Measurements from ENCODE around the gene FAM131A. TPM values are rescaled to one million over a fixed set of nuclear protein-coding genes. Genes with fewer than 3 reads are reported as not detected.

FAM131A gene
- polyA plus RNA-seq, 1 donor from 2014 or later, result 141 TPM

- no peaks in the 10 kb centered on the region for H3K79me2 ChIP-seq (replicated peaks; ENCODE audit: insufficient read depth, low read length)
- H3K9me2 ChIP-seq (ENCODE audit: insufficient read depth, low read length), result no peaks in the 10 kb centered on the region
- H3K27me3 ChIP-seq (ENCODE audit: insufficient read depth, low read depth, low read length), result peaks cover 33% of the 10 kb centered on the region
- H3K36me3 ChIP-seq (ENCODE audit: insufficient read depth, low read length), result no peaks in the 10 kb centered on the region
- no peak overlapping the region for H3K27ac ChIP-seq (ENCODE audit: low read length)
- TF ChIP-seq MXI1 (conservative IDR thresholded peaks at IDR 0.05; ENCODE audit: poor library complexity, severe bottlenecking) (no peak), TAF1 (IDR thresholded peaks at IDR 0.05; ENCODE audit: low read depth) (no peak), CTCF (IDR thresholded peaks at IDR 0.05; ENCODE audit: poor library complexity, severe bottlenecking) (no peak), POLR2AphosphoS5 (IDR thresholded peaks at IDR 0.05) (no peak), RAD21 (conservative IDR thresholded peaks at IDR 0.05) (no peak), EZH2 (IDR thresholded peaks at IDR 0.05; ENCODE audit: borderline replicate concordance, insufficient read depth, low read length, poor library complexity, severe bottlenecking) (no peak), SMC3 (conservative IDR thresholded peaks at IDR 0.05; ENCODE audit: poor library complexity) (no peak), REST (IDR thresholded peaks at IDR 0.05; ENCODE audit: borderline replicate concordance) (no peak), EP300 (conservative IDR thresholded peaks at IDR 0.05; ENCODE audit: poor library complexity, severe bottlenecking) (no peak)
- no peak overlapping the region for H3K4me2 ChIP-seq (ENCODE audit: low read length)
- no peaks in the 10 kb centered on the region for H3F3A ChIP-seq (ENCODE audit: insufficient read depth, low read length, poor library complexity, severe bottlenecking)
- no peak overlapping the region for H3K9ac ChIP-seq (ENCODE audit: low read length)
- no peak overlapping the region for H2AFZ ChIP-seq (ENCODE audit: low read depth, low read length)
- no peak overlapping the region for H3K4me3 ChIP-seq (ENCODE audit: low read length)
- no peaks in the 10 kb centered on the region for H3K9me3 ChIP-seq (ENCODE audit: low read length)
- H4K20me1 ChIP-seq (ENCODE audit: insufficient read depth), result no peaks in the 10 kb centered on the region
These were observed 40.0 kb downstream of the FAM131A start for GRCh38 chr3:184377374-184377773.

GRCh38 chr3:184377882-184378445, 40.6 kb downstream of the FAM131A start, which contains the start of gene THPO:
THPO (minus strand) TSS chr3:184378207; CDS start chr3:184376259, 1,948 bp downstream.
- H4K20me1 ChIP-seq (ENCODE audit: insufficient read depth), result no peaks in the 10 kb centered on the region
- peaks cover 38% of the 10 kb centered on the region for H3K27me3 ChIP-seq (ENCODE audit: insufficient read depth, low read depth, low read length)
- no peaks in the 10 kb centered on the region for H3K79me2 ChIP-seq (replicated peaks; ENCODE audit: insufficient read depth, low read length)
- no peaks in the 10 kb centered on the region for H3K36me3 ChIP-seq (ENCODE audit: insufficient read depth, low read length)
- H3F3A ChIP-seq (ENCODE audit: insufficient read depth, low read length, poor library complexity, severe bottlenecking), result no peaks in the 10 kb centered on the region
- H3K4me2 ChIP-seq (ENCODE audit: low read length), result no peak within 1 kb of the TSS
- no peak within 1 kb of the TSS for H3K9ac ChIP-seq (ENCODE audit: low read length)
- no peak for TF ChIP-seq MXI1 (conservative IDR thresholded peaks at IDR 0.05; ENCODE audit: poor library complexity, severe bottlenecking)
- no peak for TF ChIP-seq RAD21 (conservative IDR thresholded peaks at IDR 0.05)
- no peak for TF ChIP-seq EZH2 (IDR thresholded peaks at IDR 0.05; ENCODE audit: borderline replicate concordance, insufficient read depth, low read length, poor library complexity, severe bottlenecking)
- TF ChIP-seq SMC3 (conservative IDR thresholded peaks at IDR 0.05; ENCODE audit: poor library complexity), result no peak
- TF ChIP-seq EP300 (conservative IDR thresholded peaks at IDR 0.05; ENCODE audit: poor library complexity, severe bottlenecking), result no peak
- TF ChIP-seq TAF1 (IDR thresholded peaks at IDR 0.05; ENCODE audit: low read depth), result no peak
- no peak for TF ChIP-seq CTCF (IDR thresholded peaks at IDR 0.05; ENCODE audit: poor library complexity, severe bottlenecking)
- no peak for TF ChIP-seq REST (IDR thresholded peaks at IDR 0.05; ENCODE audit: borderline replicate concordance)
- no peak within 1 kb of the TSS for H3K27ac ChIP-seq (ENCODE audit: low read length)
- H3K9me2 ChIP-seq (ENCODE audit: insufficient read depth, low read length), result no peaks in the 10 kb centered on the region
- no peaks in the 10 kb centered on the region for H3K9me3 ChIP-seq (ENCODE audit: low read length)
- no peak within 1 kb of the TSS for H3K4me3 ChIP-seq (ENCODE audit: low read length)
- H2AFZ ChIP-seq (ENCODE audit: low read depth, low read length), result no peak within 1 kb of the TSS

Data from neural cell (in vitro differentiated cells).